HG03066 (cell line): ENCODE measurements around the gene ALDH1A2.
"Not testable (repeated sequence)": the region's sequence is repeated elsewhere in the genome, so short reads cannot be mapped to it uniquely, and the experiment has no call there.

ENCODE experiments used
- ATAC-seq: cut with Tn5 transposase; IDR thresholded peaks from one replicate; pipeline ENCODE4 v1.9.1; 2021; ENCODE audit warnings: low read depth; ENCODE audit not compliant: unreplicated experiment

ALDH1A2 gene

DNA sequence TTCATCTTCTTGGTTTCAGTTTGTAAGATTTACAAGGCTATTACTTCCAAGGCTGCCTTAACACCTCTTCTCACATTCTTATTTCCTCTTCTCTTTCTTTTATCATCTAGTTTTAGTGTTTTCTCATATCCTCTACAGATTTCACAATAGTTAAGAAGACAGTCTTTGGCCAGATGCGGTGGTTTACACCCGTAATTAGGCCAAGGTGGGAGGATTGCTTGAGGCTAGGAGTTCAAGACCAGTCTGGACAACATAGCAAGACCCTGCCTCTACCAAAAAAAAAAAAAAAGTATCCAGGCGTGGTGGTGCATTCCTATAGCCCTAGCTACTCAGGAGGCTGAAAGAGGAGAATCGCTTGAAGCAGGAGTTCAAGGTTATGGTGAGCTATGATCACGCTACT, 3.5 kb upstream of the ALDH1A2 start:
- no peak for ATAC-seq

DNA sequence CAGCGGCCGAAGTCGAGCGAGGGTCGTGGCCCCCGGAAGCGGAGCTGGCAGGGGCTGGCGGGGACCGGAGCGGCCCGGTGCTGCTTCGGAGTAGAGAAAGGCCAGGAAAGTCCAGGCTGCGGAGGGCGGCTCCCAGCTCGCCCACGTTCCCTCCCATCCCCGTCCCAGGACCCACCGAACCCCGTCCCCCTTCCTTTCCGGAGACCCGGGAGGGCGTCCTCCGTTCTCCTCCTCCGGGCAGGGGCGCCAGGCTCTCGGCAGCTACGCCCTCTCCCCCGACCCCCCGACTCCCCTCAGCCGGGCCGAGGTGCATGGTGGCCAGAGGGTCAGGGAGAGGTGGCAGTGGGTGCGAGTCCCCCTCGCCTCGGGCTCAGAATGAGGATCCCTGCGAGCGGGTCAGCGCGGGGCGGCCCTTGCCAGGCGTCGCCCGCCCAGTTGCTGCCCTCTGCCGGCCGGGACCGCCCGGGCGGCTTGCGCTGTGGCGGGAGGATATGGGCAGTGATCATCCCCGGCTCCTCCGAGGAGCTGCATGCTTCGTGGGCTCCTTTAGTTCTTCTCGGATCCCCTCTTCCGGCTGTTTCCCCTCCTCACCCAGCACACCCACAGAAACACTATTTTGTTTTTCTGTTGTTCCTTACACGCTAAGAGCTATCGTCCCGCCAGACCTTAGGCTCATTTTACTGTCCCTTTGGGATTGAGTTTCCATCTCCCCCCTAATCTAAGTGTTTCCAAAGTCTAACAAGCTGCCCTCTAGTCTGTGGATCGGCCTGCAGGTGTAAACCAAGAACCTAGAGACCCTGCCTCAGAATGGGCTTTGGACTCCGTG, 744 bp upstream of the ALDH1A2 start:
- no peak for ATAC-seq

DNA sequence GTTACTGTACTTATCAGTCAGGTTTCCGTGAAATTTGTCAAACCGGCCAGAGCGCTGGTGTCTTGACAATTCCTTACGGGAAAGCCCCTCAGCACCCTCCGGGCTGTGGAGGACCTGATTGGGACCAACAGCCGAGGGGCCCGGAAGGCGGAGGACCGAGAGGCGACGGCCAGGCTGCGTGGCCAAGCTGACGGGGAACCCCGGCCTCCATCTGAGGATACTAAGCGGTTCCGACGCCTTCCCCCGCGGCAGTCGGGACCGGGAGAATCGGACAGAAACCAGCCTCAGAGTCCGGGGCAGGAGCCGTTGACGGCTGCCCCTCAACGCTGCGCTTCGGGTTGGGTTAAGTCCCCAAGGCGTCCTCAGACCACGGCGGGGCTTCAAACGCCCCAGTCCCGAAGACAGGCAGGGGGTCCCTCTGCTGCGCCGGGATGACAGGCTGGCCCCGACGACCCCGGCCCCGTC, 499 bp downstream of the ALDH1A2 start:
- ATAC-seq = no peak

DNA sequence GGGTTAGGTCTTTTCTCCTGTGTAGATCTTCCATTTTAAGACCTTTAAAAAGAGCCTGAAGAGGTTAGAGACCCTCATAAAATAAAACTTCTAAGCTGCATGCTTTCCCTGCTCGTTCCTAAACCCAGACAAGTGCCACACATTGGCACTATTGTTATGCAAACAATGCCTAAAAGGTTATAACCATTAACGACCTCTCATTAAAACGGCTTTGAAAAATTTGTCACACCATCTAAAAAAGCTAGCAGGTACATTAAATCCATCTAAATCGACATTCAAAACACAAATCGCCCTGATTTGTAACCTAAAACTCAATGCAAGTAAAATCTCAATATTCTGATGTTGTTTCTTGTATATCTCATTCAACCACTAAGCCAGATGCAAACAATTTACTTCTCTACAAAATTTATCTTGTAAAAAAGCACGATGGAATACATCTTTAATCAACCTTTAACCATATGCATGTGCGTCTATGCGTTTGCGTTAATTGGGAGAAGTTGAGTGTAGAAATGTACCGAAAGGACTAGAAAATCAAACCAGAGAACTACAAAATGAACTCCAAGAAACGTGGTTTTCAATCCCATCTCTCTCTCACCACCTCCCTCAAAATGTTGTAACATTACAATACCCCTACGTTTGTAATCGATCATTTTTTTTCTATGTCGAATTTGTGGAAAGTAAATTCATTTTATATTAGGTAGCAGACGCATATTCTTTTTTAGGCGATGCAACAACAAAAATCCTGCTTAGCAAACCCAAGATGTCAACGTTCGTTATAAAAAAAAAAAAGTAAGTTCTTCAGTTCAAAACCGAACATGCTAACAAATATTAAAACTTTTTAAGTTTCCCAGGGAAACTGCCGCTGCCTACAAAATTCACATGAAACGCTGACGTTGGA, 1.2 kb downstream of the ALDH1A2 start:
- ATAC-seq = no peak

DNA sequence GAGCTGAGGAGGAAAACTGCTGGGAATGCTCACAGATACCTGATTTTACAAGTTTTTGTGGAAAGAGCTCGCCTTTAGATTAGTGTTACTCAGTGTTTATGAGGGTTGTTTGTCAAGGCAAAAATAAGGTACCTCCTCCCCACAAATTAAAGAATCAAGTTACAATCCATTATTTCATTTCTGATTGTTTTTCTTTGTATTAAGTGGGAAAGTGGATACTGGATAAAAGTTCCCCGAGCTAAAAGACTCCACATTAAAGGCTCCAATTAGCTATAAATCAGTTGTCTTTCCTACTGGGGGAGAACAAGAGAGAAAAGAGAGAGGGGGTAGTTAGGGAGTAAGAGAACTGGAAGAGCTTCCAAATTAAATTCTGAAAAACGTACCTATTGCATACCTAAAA, 1.9 kb downstream of the ALDH1A2 start:
- no peak for ATAC-seq

DNA sequence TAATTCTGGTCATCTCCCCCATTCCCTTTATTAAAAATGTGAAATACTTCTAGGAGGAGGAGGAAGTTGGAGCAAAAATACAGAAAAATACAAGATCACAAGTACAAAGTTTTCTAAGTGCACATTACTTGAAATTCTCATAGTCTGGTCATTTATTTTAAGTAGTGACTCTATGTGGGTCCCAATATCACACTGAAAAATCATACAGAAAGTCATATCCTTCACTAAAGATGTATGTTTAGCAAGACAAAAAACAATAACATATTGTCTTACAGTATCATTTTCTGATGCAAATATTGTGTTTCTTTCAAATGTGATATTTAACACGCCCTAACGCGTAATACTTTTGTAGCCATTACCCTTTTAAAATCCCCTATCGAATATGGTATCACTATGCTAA, 2.5 kb downstream of the ALDH1A2 start:
- ATAC-seq = no peak

DNA sequence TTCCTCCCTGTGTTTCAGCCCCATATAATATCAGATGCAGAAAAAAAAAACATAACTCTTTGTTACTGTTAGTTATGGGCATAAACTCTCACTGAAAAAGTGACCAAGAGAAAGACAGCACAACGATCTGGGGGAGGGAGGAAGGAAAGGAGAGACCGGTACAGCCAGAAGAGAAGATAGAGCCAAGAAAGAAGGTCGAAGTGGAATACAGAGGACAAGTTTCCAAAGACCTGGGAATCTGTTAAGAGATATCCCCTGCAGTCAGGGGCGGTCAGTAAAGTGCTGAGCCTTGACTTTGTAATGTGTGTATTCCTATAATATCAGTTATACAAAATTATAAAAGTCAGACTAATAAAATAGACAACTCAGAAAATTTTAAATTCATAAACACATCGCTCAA, 3.3 kb downstream of the ALDH1A2 start:
- no peak for ATAC-seq

DNA sequence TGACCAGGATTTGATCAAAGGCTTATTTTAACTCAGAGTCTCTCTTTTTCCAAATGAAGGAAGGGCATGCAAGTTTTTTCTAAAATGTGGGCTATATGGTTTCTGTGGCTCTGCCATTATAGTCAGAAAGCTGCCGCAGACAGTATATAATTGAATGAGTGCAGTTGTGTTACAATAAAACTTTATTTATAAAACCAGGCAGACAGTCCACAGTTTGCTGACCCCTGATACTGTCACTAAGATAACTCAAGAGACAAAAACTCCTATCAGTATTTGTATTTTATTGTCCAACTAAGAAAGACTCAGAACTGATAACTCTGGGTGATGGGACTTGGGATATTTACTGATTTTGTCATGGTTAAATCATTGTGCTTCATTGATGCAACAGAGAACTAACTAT, 4.9 kb downstream of the ALDH1A2 start:
- no peak for ATAC-seq

DNA sequence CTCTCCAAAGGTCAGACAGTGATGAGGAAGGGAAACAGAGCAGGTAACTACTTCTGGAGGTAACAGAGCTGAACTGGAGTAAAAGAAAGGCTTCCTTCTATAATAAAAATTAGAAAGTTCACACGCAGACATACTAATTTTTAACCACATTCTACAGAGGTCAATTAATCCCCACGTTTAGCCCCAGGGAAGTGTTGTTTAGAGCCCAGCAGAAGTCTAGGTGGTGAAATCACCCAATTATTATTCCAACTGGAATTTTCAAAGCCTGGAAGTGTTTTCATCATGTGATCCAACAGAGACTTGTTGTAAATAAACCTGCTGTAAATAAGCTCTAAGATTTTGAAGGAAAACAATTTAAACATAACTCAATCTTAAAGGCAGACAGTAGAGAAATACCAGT, 6.8 kb downstream of the ALDH1A2 start:
- ATAC-seq = no peak

DNA sequence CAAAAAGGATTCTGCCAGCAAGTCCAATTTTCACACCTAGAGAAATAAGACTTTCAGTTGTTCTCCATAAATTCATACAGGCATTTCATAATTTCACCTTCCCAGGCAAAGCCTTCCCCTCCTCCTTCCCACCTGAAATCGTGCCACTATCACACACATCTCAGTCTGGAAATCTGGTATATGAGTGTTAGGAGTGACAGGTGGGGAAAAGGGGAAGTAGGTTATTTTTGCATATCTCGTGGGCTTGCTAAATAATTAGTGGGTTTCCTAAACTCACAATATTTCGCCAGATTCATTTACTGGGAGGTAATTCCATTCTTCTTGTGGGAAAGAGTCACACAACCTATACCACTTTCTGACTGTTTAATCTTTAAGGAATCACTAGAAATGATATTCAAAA, 7.4 kb downstream of the ALDH1A2 start:
- no peak for ATAC-seq

DNA sequence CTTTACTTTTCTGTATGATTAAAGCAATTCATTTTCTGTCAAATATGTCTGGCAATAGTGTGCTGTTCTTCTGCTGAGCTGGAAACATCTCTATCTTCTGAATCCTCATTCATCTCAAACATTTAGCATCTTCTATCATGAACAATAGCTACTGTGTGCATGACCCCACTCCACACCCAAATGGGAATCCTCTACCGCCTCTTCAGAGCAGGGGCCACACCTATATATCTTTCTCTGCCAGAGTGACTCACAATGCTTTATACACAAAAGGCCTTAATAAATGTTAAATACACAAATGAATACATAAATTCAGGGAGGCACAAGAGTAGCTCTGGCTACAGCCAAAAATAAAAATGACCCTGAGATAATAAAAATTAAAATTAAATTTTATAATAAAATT, 8.0 kb downstream of the ALDH1A2 start:
- ATAC-seq = no peak

DNA sequence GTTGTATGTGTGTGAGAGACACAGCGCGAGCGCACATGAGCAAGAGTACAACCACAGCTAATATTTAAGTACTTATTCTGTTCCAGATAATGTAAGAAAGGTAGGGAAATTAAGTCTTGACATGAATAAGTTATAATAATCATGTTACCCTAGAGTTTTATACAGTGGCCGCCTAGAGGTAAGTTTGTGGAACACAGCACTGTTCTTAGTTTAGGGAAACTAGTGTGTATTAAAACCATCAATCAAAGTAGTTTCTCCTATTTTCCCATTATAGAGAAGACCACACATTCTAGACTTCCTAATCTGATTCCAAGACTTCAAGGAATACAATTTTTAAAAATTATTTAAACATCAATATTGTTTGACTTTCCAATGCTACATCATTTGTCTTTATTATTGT, 9.5 kb downstream of the ALDH1A2 start:
- no peak for ATAC-seq

DNA sequence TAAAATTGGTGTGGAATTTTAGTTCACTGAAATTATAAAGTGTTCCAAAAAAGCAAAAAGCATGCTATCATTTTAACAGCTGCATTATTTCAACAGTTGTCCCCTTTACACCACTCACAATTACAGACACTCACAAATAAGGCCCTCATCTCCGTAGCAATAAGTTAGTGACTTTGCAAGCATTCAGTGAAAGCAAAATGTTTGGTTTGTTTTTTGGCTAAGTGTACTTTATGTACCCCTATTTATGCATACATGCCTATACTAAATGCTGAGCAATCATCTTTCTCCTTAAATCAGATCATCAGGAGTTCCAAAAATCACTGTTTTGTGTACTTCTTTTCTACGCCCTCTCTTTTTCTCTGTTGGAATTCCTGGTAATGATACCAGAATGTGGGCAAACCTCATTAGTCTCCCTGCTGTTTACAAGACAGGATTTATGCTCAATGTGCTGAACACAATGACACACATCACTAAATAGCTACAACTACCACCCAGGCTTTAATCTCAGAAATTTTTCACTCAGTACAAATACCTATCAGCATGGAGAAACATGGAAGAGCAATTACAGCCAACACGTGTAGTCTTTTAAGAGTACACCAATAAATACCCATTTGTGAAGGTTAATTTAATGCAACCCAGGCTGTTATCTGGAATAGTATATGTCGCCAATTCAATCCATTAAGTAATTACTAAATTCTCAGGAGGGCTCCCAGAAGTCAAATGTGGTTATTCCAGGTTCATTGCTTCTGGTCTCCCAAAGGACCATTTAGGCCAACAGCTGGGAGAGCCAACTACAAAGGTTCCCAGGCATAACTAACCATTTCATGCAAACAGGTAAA, 12.0 kb downstream of the ALDH1A2 start:
- ATAC-seq = no peak

DNA sequence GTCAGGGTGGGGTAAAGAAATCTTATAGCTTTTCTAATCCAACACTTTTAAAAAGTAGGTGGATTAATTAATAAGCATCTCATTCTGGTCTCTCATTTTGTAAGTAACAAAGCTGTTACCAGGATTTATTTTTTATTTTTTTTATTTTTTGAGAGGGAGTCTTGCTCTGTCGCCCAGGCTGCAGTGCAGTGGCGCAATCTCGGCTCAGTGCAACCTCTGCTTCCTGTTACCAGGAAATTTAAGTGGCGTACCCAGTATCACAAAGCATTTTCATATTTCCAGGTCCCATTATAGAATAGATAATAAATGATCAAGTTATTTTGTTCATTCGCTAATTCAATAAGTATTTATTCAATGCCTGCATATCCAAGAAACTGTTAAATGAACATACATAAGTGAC, 13.2 kb downstream of the ALDH1A2 start:
- no peak for ATAC-seq

DNA sequence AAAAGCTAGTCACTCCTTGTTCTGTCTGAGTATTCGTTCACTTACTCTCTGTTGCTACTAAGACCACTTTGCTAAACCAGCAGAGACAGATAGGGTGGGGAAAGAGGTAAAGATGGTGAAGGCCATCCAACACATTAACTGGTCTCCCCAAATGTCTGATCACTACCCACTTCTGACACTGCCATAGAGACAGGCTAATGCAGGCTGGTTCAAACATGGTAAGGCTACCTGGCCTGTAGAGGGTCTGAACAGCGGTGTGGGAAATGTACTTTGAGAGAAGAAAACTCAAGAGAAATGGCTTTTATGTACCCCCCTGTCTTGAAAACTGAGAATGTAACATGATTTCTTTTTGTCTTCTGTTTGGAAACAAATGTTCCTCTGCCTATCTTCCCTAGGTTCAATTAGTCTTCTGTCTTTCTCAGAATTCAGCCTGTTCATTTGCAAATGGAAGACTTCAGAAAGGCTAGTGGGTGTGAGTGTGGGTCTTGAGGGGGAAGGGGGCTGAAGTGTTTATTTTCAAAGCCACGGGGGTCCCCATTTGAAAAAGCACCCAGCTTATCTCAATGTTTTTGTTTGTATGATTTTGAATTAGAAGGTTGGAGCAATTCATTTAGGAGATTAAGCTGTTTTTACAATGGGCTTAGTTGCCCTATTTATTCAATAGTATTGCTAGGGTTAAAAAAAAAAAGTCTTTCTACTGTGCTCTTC, 15.8 kb downstream of the ALDH1A2 start:
- ATAC-seq = no peak

DNA sequence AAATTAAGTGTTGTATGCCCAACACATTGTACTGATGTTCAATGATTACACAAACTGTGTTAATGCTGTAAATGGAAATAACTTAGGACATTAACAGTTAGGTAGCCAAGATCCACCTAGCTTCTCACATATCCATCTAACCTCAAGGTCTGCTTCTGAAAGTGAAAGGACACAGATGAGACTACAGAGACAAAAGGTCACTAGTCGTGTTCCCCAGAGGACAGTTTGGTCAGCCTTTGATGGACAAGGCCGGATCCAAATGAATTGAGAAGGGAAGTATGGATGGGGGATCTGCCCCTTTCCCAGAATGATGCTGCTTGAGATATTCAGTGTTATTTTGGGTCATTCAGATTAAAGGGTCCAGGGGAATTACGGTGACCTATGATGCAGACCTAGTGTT, 17.2 kb downstream of the ALDH1A2 start:
- no peak for ATAC-seq

DNA sequence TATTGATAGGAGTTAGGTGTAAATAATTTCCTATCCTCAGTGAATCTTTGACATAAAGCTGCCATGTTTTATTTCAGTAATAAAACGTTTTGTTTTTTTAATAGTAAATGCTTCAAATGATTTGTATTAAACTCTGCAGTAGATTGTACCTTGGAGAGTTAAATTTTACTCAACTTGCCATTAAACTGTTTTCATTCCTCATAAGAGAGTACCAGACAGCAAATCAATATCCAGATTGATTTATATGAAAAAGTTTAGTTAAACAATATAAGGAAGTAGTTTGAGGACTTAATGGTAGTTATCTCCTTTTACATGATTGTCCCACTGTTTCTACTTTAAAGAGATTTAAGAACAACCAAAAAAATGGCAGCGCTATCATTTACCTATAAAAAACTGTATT, 18.4 kb downstream of the ALDH1A2 start:
- ATAC-seq = no peak

DNA sequence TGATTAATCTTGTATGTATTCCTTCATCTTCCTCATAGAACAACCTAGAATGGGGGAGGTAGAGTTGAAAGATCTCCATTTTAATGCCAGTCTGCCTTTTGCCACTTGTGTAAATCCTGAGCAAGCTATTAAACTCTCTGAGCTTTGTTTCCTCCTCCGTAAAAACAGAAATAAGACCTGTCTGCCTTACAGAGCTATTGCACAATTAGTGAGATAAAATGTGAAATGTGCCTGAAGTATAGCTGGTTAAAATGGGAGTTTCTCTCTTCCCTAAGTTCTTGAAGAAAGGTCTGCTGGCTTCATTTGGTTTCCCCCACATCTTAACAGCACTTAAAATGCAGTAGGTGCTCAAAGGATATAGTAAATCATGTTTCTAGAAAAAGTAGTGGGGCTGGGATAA, 19.0 kb downstream of the ALDH1A2 start:
- ATAC-seq = no peak

DNA sequence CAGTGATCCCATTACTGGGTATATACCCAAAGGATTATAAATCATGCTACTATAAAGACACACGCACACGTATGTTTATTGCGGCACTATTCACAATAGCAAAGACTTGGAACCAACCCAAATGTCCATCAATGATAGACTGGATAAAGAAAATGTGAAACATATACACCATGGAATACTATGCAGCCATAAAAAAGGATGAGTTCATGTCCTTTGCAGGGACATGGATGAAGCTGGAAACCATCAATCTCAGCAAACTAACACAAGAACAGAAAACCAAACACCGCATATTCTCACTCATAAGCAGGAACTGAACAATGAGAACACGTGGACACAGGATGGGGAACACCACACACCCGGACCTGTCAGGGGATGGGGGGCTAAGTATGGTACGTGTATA, 20.1 kb downstream of the ALDH1A2 start:
- ATAC-seq = not testable (repeated sequence)

DNA sequence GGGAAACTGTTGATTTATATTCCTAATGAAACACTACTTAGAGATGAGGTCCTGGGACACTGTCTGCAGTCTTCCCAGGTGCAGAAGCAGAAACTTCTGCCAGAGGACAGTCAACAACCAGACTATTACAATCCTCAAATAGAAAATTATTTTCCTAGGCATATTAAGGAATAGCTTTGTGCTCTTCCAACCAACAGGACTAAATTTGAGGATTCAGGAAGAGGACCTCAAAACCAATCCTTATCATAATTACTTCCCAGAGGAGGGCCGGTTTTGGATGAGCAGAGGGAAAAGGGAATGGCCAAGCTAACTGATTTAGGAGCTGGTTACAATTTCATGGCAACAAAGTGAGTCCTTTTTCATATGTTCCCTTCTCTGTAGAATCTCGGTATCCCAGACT, 21.0 kb downstream of the ALDH1A2 start:
- ATAC-seq = no peak
